Activated CD8-positive, alpha-beta memory T cell treated with anti-CD3 and anti-CD28 coated beads, Interleukin-2, amount 10 ng/mL, durations not matched to agents 7 days and 5 days (primary cell): ENCODE measurements around the gene RGPD8. TPM values are rescaled to one million over a fixed set of nuclear protein-coding genes. Genes with fewer than 3 reads are reported as not detected.
A peak's percentile ranks its signal among the peaks of the same experiment; 100 is the strongest.
"Not testable (repeated sequence)": the region's sequence is repeated elsewhere in the genome, so short reads cannot be mapped to it uniquely, and the experiment has no call there.

ENCODE experiments used
- ATAC-seq: fragments of 150-1000 bp; cut with Tn5 transposase; one replicate; pipeline ENCODE4 v1.10.0; 2021; ENCODE audit warnings: moderate library complexity
- CTCF ChIA-PET: fragments of 350-600 bp; sonication (Branson Sonifier 250); formaldehyde crosslinking; loops from one replicate; lab custom pipeline; 2021; ENCODE audit warnings: antibody characterized with exemption; lab: Charles Lee
- DNase-seq: peaks from one replicate; pipeline ENCODE4 v3.0.0-alpha.2; 2020
- H3K27ac Mint-ChIP-seq: one replicate; pipeline ENCODE4 v1.8.0; 2021; ENCODE audit warnings: mild to moderate bottlenecking, mixed read lengths
- H3K27me3 Mint-ChIP-seq: one replicate; pipeline ENCODE4 v1.8.0; 2021; ENCODE audit warnings: mixed read lengths
- H3K36me3 Mint-ChIP-seq: one replicate; pipeline ENCODE4 v1.8.0; 2021; ENCODE audit warnings: mild to moderate bottlenecking, mixed read lengths
- H3K4me1 Mint-ChIP-seq: one replicate; pipeline ENCODE4 v1.8.0; 2021; ENCODE audit warnings: mixed read lengths
- H3K4me3 Mint-ChIP-seq: one replicate; pipeline ENCODE4 v1.8.0; 2021; ENCODE audit warnings: mild to moderate bottlenecking, moderate library complexity, mixed read lengths
- H3K9me3 Mint-ChIP-seq: one replicate; pipeline ENCODE4 v1.8.0; 2022; ENCODE audit warnings: low read depth, mixed read lengths
- total RNA-seq, 2 experiments: library from RNA; stranded (reverse); gene quantifications; one replicate each; pipeline ENCODE4 v1.2.3, GENCODE V29; 2021

Gene RGPD8
- total RNA-seq, result 10 to 100 TPM in 1 of 2 experiments, 1 to 10 TPM in 1; 8.4 to 13.1 TPM

- DNase-seq (peak; percentile 91), ATAC-seq (peak; percentile 98)
- Mint-ChIP-seq H3K4me3 (peak within 1 kb of the TSS; percentile 84), H3K4me1 (peaks cover 12% of the 10 kb centered on the region), H3K27ac (peak within 1 kb of the TSS; percentile 78)
- H3K36me3 Mint-ChIP-seq, H3K9me3 Mint-ChIP-seq, H3K27me3 Mint-ChIP-seq: not testable (repeated sequence)
- CTCF ChIA-PET, result interaction anchor here (0.6 to 1.7 kb wide), 9 partner anchors 174 to 380 kb away, joined by 3 to 9 read pairs (median 3); partner anchors contain the start of gene ZC3H8
Measured at GRCh38 chr2:112433480-112433879, at the start of gene RGPD8. Gene RGPD8, minus strand, starts transcription at chr2:112433645. Its CDS starts 192 bp downstream, at chr2:112433453.

- Mint-ChIP-seq H3K9me3 (no peaks in the 10 kb centered on the region), H3K4me3 (peak overlapping the region; percentile 94), H3K27me3 (peaks cover 6% of the 10 kb centered on the region), H3K4me1 (peaks cover 31% of the 10 kb centered on the region), H3K36me3 (peaks cover 18% of the 10 kb centered on the region), H3K27ac (peak overlapping the region; percentile 81)
- no peak for ATAC-seq
- CTCF ChIA-PET, result interaction anchor here (0.7 to 1.5 kb wide), 3 partner anchors 13 to 459 kb away, joined by 3 to 5 read pairs (median 4); no protein-coding TSS in a partner anchor
- DNase-seq, result peak; percentile 46
Measured at GRCh38 chr2:112483042-112483473, 49.6 kb upstream of the RGPD8 start.

- H3K9me3 Mint-ChIP-seq, result no peaks in the 10 kb centered on the region
- CTCF ChIA-PET, result interaction anchor here (0.7 to 1.5 kb wide), 3 partner anchors 12 to 459 kb away, joined by 3 to 5 read pairs (median 4); no protein-coding TSS in a partner anchor
- H3K36me3 Mint-ChIP-seq, result peaks cover 18% of the 10 kb centered on the region
Measured at GRCh38 chr2:112482309-112483041, 49.0 kb upstream of the RGPD8 start.

GRCh38 chr2:112481528-112482233, 48.2 kb upstream of the RGPD8 start, which contains the start of gene TTL:
Gene TTL, plus strand, starts transcription at chr2:112482156. Its CDS starts 189 bp downstream, at chr2:112482345.
- H3K9me3 Mint-ChIP-seq, result no peaks in the 10 kb centered on the region
- DNase-seq (peak; percentile 74), ATAC-seq (peak; percentile 85)
- peaks cover 6% of the 10 kb centered on the region for H3K27me3 Mint-ChIP-seq
- peak within 1 kb of the TSS; percentile 94 for H3K4me3 Mint-ChIP-seq
- H3K4me1 Mint-ChIP-seq, result peaks cover 27% of the 10 kb centered on the region
- peak within 1 kb of the TSS; percentile 88 for H3K27ac Mint-ChIP-seq
- H3K36me3 Mint-ChIP-seq, result peaks cover 17% of the 10 kb centered on the region
- CTCF ChIA-PET, result interaction anchor here (0.9 to 2.8 kb wide), 15 partner anchors 7 to 419 kb away, joined by 3 to 20 read pairs (median 4); no protein-coding TSS in a partner anchor

More at GRCh38 chr2:112482309-112483041, 49.0 kb upstream of the RGPD8 start:
- peak overlapping the region; percentile 94 for H3K4me3 Mint-ChIP-seq
- peak; percentile 50 for DNase-seq
- peaks cover 31% of the 10 kb centered on the region for H3K4me1 Mint-ChIP-seq
- peak; percentile 4 for ATAC-seq
- peak overlapping the region; percentile 81 for H3K27ac Mint-ChIP-seq
- peaks cover 6% of the 10 kb centered on the region for H3K27me3 Mint-ChIP-seq

GRCh38 chr2:112481050-112481527, 47.6 kb upstream of the RGPD8 start:
- peaks cover 23% of the 10 kb centered on the region for H3K4me1 Mint-ChIP-seq
- H3K27ac Mint-ChIP-seq, result peak overlapping the region; percentile 88
- peaks cover 6% of the 10 kb centered on the region for H3K27me3 Mint-ChIP-seq
- no peaks in the 10 kb centered on the region for H3K9me3 Mint-ChIP-seq
- peak overlapping the region; percentile 86 for H3K4me3 Mint-ChIP-seq
- DNase-seq, result peak; percentile 91
- peaks cover 13% of the 10 kb centered on the region for H3K36me3 Mint-ChIP-seq
- CTCF ChIA-PET, result interaction anchor here (0.9 to 2.8 kb wide), 26 partner anchors 8 to 461 kb away, joined by 3 to 20 read pairs (median 4); no protein-coding TSS in a partner anchor
- peak; percentile 83 for ATAC-seq

GRCh38 chr2:112480530-112481049, 47.1 kb upstream of the RGPD8 start:
- H3K27me3 Mint-ChIP-seq, result peaks cover 6% of the 10 kb centered on the region
- H3K27ac Mint-ChIP-seq, result peak overlapping the region; percentile 88
- H3K4me1 Mint-ChIP-seq, result peaks cover 23% of the 10 kb centered on the region
- DNase-seq, result peak; percentile 47
- no peaks in the 10 kb centered on the region for H3K9me3 Mint-ChIP-seq
- no peak for ATAC-seq
- H3K4me3 Mint-ChIP-seq, result peak overlapping the region; percentile 86
- CTCF ChIA-PET, result interaction anchor here (0.7 to 2.8 kb wide), 29 partner anchors 8 to 461 kb away, joined by 3 to 20 read pairs (median 4); no protein-coding TSS in a partner anchor
- H3K36me3 Mint-ChIP-seq, result peaks cover 12% of the 10 kb centered on the region

- H3K4me1 Mint-ChIP-seq, result peaks cover 5% of the 10 kb centered on the region
- ATAC-seq, result no peak
Measured at GRCh38 chr2:112476434-112476833, 43.0 kb upstream of the RGPD8 start.

GRCh38 chr2:112474844-112475486, 41.5 kb upstream of the RGPD8 start:
- Mint-ChIP-seq H3K4me3 (no peak overlapping the region), H3K27ac (no peak overlapping the region), H3K36me3 (no peaks in the 10 kb centered on the region), H3K4me1 (no peaks in the 10 kb centered on the region), H3K9me3 (no peaks in the 10 kb centered on the region), H3K27me3 (peaks cover 6% of the 10 kb centered on the region)
- no peak for ATAC-seq
- CTCF ChIA-PET, result no interaction called here
- DNase-seq, result peak; percentile 31

More at GRCh38 chr2:112476434-112476833, 43.0 kb upstream of the RGPD8 start:
- no peak overlapping the region for H3K27ac Mint-ChIP-seq
- peak; percentile 25 for DNase-seq
- H3K9me3 Mint-ChIP-seq, result no peaks in the 10 kb centered on the region
- CTCF ChIA-PET, result no interaction called here
- no peaks in the 10 kb centered on the region for H3K36me3 Mint-ChIP-seq
- peaks cover 6% of the 10 kb centered on the region for H3K27me3 Mint-ChIP-seq
- H3K4me3 Mint-ChIP-seq, result no peak overlapping the region

GRCh38 chr2:112472547-112473263, 39.3 kb upstream of the RGPD8 start:
- DNase-seq, result peak; percentile 35
- Mint-ChIP-seq H3K4me1 (no peaks in the 10 kb centered on the region), H3K4me3 (no peak overlapping the region), H3K36me3 (no peaks in the 10 kb centered on the region), H3K27ac (no peak overlapping the region), H3K27me3 (peaks cover 12% of the 10 kb centered on the region), H3K9me3 (no peaks in the 10 kb centered on the region)
- ATAC-seq, result no peak
- CTCF ChIA-PET, result interaction anchor here (0.6 kb wide), 1 partner anchor 407 kb away, joined by 3 read pairs; no protein-coding TSS in a partner anchor

GRCh38 chr2:112465382-112465781, 31.9 kb upstream of the RGPD8 start:
- peak; percentile 19 for DNase-seq

GRCh38 chr2:112463256-112463655, 29.8 kb upstream of the RGPD8 start:
- peaks cover 43% of the 10 kb centered on the region for H3K27me3 Mint-ChIP-seq
- CTCF ChIA-PET, result interaction anchor here (2.4 kb wide), 1 partner anchor 11 kb away, joined by 9 read pairs; no protein-coding TSS in a partner anchor
- DNase-seq, result no peak
- no peak overlapping the region for H3K27ac Mint-ChIP-seq
- H3K9me3 Mint-ChIP-seq, result no peaks in the 10 kb centered on the region
- H3K4me1 Mint-ChIP-seq, result no peaks in the 10 kb centered on the region
- no peak for ATAC-seq
- H3K4me3 Mint-ChIP-seq, result no peak overlapping the region
- H3K36me3 Mint-ChIP-seq, result no peaks in the 10 kb centered on the region

More at GRCh38 chr2:112465382-112465781, 31.9 kb upstream of the RGPD8 start:
- Mint-ChIP-seq H3K27ac (no peak overlapping the region), H3K4me1 (no peaks in the 10 kb centered on the region), H3K4me3 (no peak overlapping the region), H3K9me3 (no peaks in the 10 kb centered on the region), H3K36me3 (no peaks in the 10 kb centered on the region), H3K27me3 (peaks cover 47% of the 10 kb centered on the region)
- no peak for ATAC-seq
- CTCF ChIA-PET, result no interaction called here

GRCh38 chr2:112462178-112462577, 28.7 kb upstream of the RGPD8 start:
- H3K27ac Mint-ChIP-seq, result no peak overlapping the region
- no peak overlapping the region for H3K4me3 Mint-ChIP-seq
- H3K27me3 Mint-ChIP-seq, result peaks cover 33% of the 10 kb centered on the region
- no peaks in the 10 kb centered on the region for H3K4me1 Mint-ChIP-seq
- ATAC-seq, result no peak
- no peaks in the 10 kb centered on the region for H3K36me3 Mint-ChIP-seq
- no peaks in the 10 kb centered on the region for H3K9me3 Mint-ChIP-seq
- CTCF ChIA-PET, result interaction anchor here (1.0 to 2.4 kb wide), 2 partner anchors 10 to 18 kb away, joined by 3 to 9 read pairs; no protein-coding TSS in a partner anchor
- DNase-seq, result no peak
